Common myeloid progenitor, CD34-positive (primary cell): ENCODE measurements around the gene TOB2.
"Not testable (repeated sequence)": the region's sequence is repeated elsewhere in the genome, so short reads cannot be mapped to it uniquely, and the experiment has no call there.

Experiments used
- CTCF ChIA-PET: fragments of 350-600 bp; sonication (Branson Sonifier 250); formaldehyde crosslinking; loops from one replicate; lab custom pipeline; 2021; ENCODE audit warnings: antibody characterized with exemption; lab: Charles Lee
- POLR2A ChIA-PET: fragments of 350-600 bp; sonication (Branson Sonifier 250); formaldehyde crosslinking; loops from one replicate; lab custom pipeline; 2021; ENCODE audit warnings: antibody characterized with exemption; lab: Charles Lee
- DNase-seq, 3 donors: peaks; one replicate each; pipeline versions ENCODE4 v3.0.0 to v3.0.0-alpha.2; 2013
- H3K27ac ChIP-seq, 2 experiments: 1 replicate in 1 of 2; 2 replicates in 1 of 2; pipeline ENCODE4 v1.7.0; 2013; ENCODE audit warnings: inconsistent platforms in 2 of 2, low read length in 2 of 2, mild to moderate bottlenecking in 2 of 2, low read depth in 1 of 2, moderate library complexity in 1 of 2; ENCODE audit not compliant: severe bottlenecking in 2 of 2, insufficient read depth in 1 of 2, poor library complexity in 1 of 2
- H3K27me3 ChIP-seq, 5 experiments: replicated peaks in 2 of 5; 1 replicate in 3 of 5; 2 replicates in 2 of 5; pipeline versions ENCODE4 v1.6.1 to v1.7.0; 2013; ENCODE audit warnings: low read length in 4 of 5, mild to moderate bottlenecking in 2 of 5, moderate library complexity in 2 of 5, inconsistent platforms in 1 of 5; ENCODE audit not compliant: insufficient read depth in 5 of 5, control insufficient read depth in 4 of 5
- H3K36me3 ChIP-seq, 4 experiments: 1 replicate in 2 of 4; 2 replicates in 2 of 4; pipeline versions ENCODE4 v1.6.1 to v1.7.0; 2013; ENCODE audit warnings: low read length in 3 of 4, control low read depth in 1 of 4, mild to moderate bottlenecking in 1 of 4; ENCODE audit not compliant: control insufficient read depth in 4 of 4, insufficient read depth in 4 of 4
- H3K4me1 ChIP-seq, 4 experiments: 1 replicate in 3 of 4; 2 replicates in 1 of 4; pipeline versions ENCODE4 v1.6.1 to v1.7.1; 2013; ENCODE audit warnings: low read length in 3 of 4, mild to moderate bottlenecking in 3 of 4, control low read depth in 1 of 4, inconsistent platforms in 1 of 4, moderate library complexity in 1 of 4; ENCODE audit not compliant: control insufficient read depth in 4 of 4, insufficient read depth in 4 of 4; ENCODE audit errors: control extremely low read depth in 1 of 4
- H3K4me3 ChIP-seq, 7 experiments: 1 replicate in 4 of 7; 2 replicates in 3 of 7; pipeline versions ENCODE4 v1.5.1 to v1.7.0; 2013; ENCODE audit warnings: mild to moderate bottlenecking in 7 of 7, low read length in 6 of 7, moderate library complexity in 6 of 7, inconsistent platforms in 2 of 7, low read depth in 2 of 7, control low read depth in 1 of 7; ENCODE audit not compliant: insufficient read depth in 4 of 7, control insufficient read depth in 1 of 7; ENCODE audit errors: extremely low read depth in 1 of 7
- H3K9me3 ChIP-seq, 5 experiments: 1 replicate in 4 of 5; 2 replicates in 1 of 5; pipeline versions ENCODE4 v1.6.1 to v1.7.1; 2013; ENCODE audit warnings: low read length in 4 of 5, mild to moderate bottlenecking in 2 of 5, inconsistent platforms in 1 of 5, low read depth in 1 of 5, moderate library complexity in 1 of 5; ENCODE audit not compliant: control insufficient read depth in 4 of 5, insufficient read depth in 2 of 5; ENCODE audit errors: control extremely low read depth in 1 of 5
- WGBS: methylation state at CpG from one replicate; pipeline ENCODE4 v1.1.5; 2013; ENCODE audit not compliant: insufficient coverage; 5-methylcytosine and 5-hydroxymethylcytosine counted together

The TOB2 gene

DNA sequence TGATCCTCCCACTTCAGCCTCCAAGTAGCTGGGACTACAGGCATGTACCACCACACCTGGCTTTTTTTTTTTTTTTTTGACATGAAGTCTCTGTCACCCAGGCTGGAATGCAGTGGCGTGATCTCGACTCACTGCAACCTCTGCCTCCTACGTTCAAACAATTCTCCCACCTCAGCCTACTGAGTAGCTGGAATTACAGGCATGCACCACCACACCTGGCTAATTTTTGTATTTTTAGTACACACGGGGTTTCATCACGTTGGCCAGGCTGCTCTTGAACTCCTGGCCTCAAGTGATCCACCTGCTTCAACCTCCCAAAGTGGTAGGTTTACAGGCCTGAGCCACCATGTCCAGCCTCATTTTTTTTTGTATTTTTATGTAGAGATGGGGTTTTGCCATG is 6.1 kb downstream of the TOB2 start:
- POLR2A ChIA-PET, CTCF ChIA-PET, H3K4me3 ChIP-seq, H3K27ac ChIP-seq, DNase-seq, H3K9me3 ChIP-seq, H3K27me3 ChIP-seq: not testable (repeated sequence)
- 93% methylated on average over 3 of the region's 5 CpGs for WGBS
- peaks cover 1 to 16% (median 12%) of the 10 kb centered on the region in 4 experiments for H3K4me1 ChIP-seq
- peaks cover 16 to 50% (median 25%) of the 10 kb centered on the region in 4 experiments for H3K36me3 ChIP-seq

DNA sequence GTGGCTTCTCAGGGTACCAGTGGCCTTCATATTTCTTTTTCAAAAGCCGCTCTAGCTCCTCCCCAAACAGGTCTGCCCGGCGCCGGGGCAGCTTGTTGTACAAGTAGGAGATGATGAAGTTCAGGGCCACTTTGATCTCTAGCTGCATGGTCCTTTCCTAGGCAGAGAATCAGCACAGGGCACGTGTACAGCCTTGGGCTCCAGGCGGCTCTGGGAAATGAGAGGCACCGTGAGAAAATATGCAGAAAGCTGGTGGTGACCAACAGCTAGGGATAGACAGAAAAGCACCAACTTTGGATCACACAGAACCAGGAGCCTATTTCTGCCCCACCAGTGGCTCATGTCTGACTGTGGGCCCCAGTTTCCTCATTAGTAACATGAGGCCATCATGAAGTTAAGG is 9.4 kb downstream of the TOB2 start:
- H3K4me1 ChIP-seq = no peaks in the 10 kb centered on the region
- H3K36me3 ChIP-seq = peaks cover 18 to 60% (median 44%) of the 10 kb centered on the region in 4 experiments
- 100% methylated on average over 2 of the region's 7 CpGs for WGBS
- DNase-seq = no peak
- ChIA-PET POLR2A (interaction anchor here (2.2 kb wide), 1 partner anchor 10 kb away, joined by 9 read pairs; the partner anchor contains the start of gene TOB2), CTCF (interaction anchor here (0.8 to 1.8 kb wide), 4 partner anchors 11 to 39 kb away, joined by 4 to 5 read pairs (median 4); partner anchors contain the start of genes ACO2 and PHF5A)
- no peak overlapping the region for H3K4me3 ChIP-seq
- no peaks in the 10 kb centered on the region for H3K27me3 ChIP-seq
- no peaks in the 10 kb centered on the region for H3K9me3 ChIP-seq
- H3K27ac ChIP-seq = no peak overlapping the region

GRCh38 chr22:41436322-41437113 is 10.1 kb downstream of the TOB2 start:
- 91% methylated on average over 17 of the region's 23 CpGs for WGBS

DNA sequence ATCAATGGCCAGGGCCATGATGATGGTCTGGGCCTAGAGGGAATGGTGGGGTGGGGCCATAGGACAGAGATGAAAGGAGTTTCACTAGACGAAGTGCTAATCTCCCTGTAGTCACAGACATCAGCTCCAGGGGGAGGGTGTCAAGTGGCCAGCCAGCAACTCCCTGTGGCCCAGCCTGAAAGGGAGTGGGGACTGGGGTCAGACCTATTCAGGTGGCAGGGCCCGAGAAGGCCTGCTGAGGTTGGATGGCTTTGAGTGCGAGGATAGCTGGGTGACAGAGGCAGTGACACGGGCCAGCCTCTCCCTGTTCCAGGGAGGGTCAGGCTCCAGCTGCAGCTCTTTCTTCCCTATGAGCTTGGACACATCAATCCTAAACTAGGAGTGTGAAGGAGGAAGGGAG is 11.0 kb downstream of the TOB2 start:
- DNase-seq = no peak
- CTCF ChIA-PET = no interaction called here
- WGBS = 100% methylated on average over 2 of the region's 4 CpGs
- H3K27me3 ChIP-seq = no peaks in the 10 kb centered on the region
- no peaks in the 10 kb centered on the region for H3K4me1 ChIP-seq
- H3K36me3 ChIP-seq = peaks cover 20 to 68% (median 50%) of the 10 kb centered on the region in 4 experiments
- no peak overlapping the region for H3K4me3 ChIP-seq
- no peaks in the 10 kb centered on the region for H3K9me3 ChIP-seq
- POLR2A ChIA-PET = no interaction called here
- H3K27ac ChIP-seq = no peak overlapping the region

More at GRCh38 chr22:41436322-41437113, 10.1 kb downstream of the TOB2 start:
- ChIA-PET POLR2A (interaction anchor here (2.2 kb wide), 1 partner anchor 10 kb away, joined by 9 read pairs; the partner anchor contains the start of gene TOB2), CTCF (interaction anchor here (1.1 to 1.8 kb wide), 3 partner anchors 10 to 40 kb away, joined by 4 to 5 read pairs (median 4); no protein-coding TSS in a partner anchor)
- no peak for DNase-seq
- Histone ChIP-seq H3K9me3 (no peaks in the 10 kb centered on the region), H3K27me3 (no peaks in the 10 kb centered on the region), H3K27ac (no peak overlapping the region), H3K36me3 (peaks cover 18 to 64% (median 48%) of the 10 kb centered on the region in 4 experiments), H3K4me1 (no peaks in the 10 kb centered on the region), H3K4me3 (no peak overlapping the region)

DNA sequence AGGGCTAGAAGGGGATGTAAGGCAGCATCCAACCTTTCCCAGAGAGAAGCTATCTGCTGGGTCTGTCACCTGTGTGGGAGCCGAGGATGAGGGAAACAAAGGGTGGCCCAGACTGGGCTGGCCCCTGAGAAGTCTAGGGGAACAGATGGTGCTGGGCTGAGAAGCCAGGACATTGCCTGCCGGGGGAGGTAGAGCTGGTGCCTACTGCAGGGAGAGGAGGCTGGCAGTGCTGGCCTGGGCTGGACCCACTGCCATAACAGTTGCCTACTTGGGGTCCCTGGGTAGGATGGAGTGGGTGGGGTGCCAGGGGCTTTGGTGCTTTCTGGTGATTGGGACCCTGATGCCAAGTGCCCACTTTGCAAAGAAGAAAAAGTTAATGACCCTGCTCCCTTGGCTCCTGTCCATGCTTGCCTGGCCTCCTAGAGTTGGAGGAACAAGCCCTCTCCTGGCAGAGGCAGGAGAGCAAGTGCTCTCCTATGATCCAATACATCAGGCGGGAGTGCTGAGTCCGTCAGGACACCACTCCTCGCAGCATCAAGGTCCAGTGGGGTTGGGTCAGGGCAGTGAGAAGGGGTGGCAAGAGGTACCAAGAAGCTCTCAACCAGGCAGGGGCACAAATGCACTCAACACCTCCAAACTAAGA is 12.1 kb downstream of the TOB2 start:
- H3K4me3 ChIP-seq, DNase-seq, H3K27ac ChIP-seq, H3K4me1 ChIP-seq, H3K27me3 ChIP-seq, H3K9me3 ChIP-seq: not testable (repeated sequence)
- peaks cover 18 to 70% (median 52%) of the 10 kb centered on the region in 4 experiments for H3K36me3 ChIP-seq
- WGBS = 100% methylated on average over 1 of the region's 5 CpGs
- ChIA-PET POLR2A (interaction anchor here (0.6 kb wide), 1 partner anchor 51 kb away, joined by 4 read pairs; no protein-coding TSS in a partner anchor), CTCF (interaction anchor here (0.5 kb wide), 1 partner anchor 24 kb away, joined by 3 read pairs; no protein-coding TSS in a partner anchor)

DNA sequence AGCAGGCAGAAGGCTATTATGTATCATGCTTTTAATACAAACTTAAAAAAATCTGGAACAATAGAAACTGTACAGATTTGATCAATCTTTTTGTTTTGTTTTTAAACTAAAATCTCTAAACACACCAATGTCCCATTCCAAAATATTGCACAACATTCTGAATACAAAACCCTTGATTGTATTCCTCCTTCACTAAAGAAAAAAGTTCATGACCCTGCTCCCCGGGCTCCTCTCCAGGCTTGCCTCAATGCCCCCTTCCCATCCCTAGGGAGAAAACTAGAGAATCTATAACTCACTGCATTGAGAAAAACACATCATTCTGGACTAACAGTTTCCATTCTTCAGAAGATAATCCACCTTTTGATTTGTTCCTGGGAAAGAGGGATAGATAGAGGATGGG is 13.1 kb downstream of the TOB2 start:
- H3K9me3 ChIP-seq, POLR2A ChIA-PET, H3K27me3 ChIP-seq, DNase-seq, H3K4me3 ChIP-seq, H3K4me1 ChIP-seq, H3K27ac ChIP-seq, CTCF ChIA-PET: not testable (repeated sequence)
- 100% methylated on average over 1 of the region's 1 CpG for WGBS
- peaks cover 12 to 72% (median 48%) of the 10 kb centered on the region in 4 experiments for H3K36me3 ChIP-seq
